HUES64 (cell line): ENCODE data around the gene CPZ.
"Not testable (repeated sequence)": the region's sequence is repeated elsewhere in the genome, so short reads cannot be mapped to it uniquely, and the experiment has no call there.

Source experiments
- H3K27ac ChIP-seq: 2 replicates; pipeline ENCODE4 v1.7.0; 2013; ENCODE audit warnings: low read depth, low read length, inconsistent platforms
- H3K27me3 ChIP-seq: 2 replicates; pipeline ENCODE4 v1.6.1; 2013; ENCODE audit warnings: mild to moderate bottlenecking, low read length; ENCODE audit not compliant: insufficient read depth
- H3K36me3 ChIP-seq: 2 replicates; pipeline ENCODE4 v1.6.1; 2013; ENCODE audit warnings: mild to moderate bottlenecking, low read length; ENCODE audit not compliant: insufficient read depth
- H3K4me1 ChIP-seq: 2 replicates; pipeline ENCODE4 v1.6.1; 2013; ENCODE audit warnings: mild to moderate bottlenecking, low read length, moderate library complexity; ENCODE audit not compliant: insufficient read depth
- H3K4me3 ChIP-seq: 2 replicates; pipeline ENCODE4 v1.5.1; 2013; ENCODE audit warnings: mild to moderate bottlenecking, low read length, moderate library complexity
- H3K9ac ChIP-seq: 2 replicates; pipeline ENCODE4 v1.6.1; 2013; ENCODE audit warnings: mild to moderate bottlenecking, low read depth, low read length
- H3K9me3 ChIP-seq: 2 replicates; pipeline ENCODE4 v1.6.1; 2013; ENCODE audit warnings: low read depth, low read length; ENCODE audit not compliant: insufficient read depth
- WGBS: fragments of 150-250, 120-280 bp; methylation state at CpG from one replicate; pipeline ENCODE4 v1.1.7; 2013; ENCODE audit warnings: missing lambda C conversion rate; 5-methylcytosine and 5-hydroxymethylcytosine counted together

The CPZ gene

DNA sequence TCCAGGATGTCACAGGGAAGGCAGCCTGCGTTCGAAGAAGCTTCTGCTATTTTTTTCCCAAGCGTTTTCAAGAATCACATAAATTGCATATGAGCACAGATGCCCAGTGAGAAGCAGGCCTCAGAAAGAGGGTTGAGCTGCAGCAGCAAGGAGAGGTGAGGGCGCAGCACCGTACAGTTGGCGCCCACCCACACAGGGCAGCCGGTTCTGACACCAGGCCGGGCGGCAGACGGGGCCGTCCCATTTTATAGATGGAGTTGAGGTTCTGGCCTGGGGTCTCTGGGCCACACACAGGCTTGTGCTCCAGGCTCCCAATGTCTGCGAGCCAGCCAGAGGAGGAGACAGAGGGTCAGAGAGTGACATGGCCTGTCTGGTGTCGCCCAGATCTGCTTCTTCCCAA is 22.8 kb downstream of the CPZ start:
- H3K9me3 ChIP-seq: no peaks in the 10 kb centered on the region
- H3K4me3 ChIP-seq: no peak overlapping the region
- peaks cover 6% of the 10 kb centered on the region for H3K36me3 ChIP-seq
- WGBS: 90% methylated on average over 13 of the region's 13 CpGs
- H3K27me3 ChIP-seq: no peaks in the 10 kb centered on the region
- H3K4me1 ChIP-seq: no peaks in the 10 kb centered on the region
- H3K9ac ChIP-seq: no peak overlapping the region
- H3K27ac ChIP-seq: no peak overlapping the region

DNA sequence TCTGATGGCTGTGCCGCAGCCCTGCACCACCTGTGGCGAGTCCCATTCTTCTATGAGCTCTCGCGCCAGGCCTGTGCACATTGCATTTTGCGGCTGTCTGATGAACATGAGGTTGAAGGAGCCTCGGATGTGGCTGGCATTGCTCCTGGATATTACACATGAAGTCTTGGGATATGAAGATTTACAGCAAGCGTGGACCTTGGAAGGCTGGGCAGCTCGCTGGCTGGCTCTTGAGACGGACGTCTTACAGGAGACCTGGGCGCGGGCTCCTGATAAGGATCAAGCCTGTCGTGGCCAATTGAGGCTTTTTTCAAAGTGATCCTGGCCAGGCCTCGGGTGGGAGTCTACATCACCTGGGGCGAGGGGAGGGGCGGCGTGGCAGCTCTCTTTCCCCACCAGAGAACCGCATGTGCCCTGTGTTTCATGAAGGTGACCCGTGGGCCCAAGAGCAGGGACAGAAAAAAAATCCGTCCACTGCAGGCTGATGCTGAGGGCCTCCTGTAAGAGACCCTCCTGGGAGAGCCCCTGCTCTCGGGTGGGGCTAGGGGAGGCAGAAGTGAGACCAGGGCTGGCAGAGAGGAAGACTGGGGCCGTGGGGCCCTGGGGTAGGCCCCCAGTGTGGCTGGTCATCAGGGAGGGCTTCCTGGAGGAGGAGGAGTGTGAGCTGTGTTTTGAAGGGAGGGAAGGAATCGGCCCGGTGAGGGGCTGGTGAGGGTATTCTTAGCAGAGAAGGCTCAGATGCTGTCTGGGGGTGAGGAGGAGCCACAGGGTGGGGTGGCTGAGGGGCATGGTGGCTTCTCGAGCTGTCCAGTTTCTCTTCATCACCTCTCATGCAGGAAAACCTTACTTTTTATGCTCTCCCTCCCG is 23.6 kb downstream of the CPZ start:
- no peak overlapping the region for H3K27ac ChIP-seq
- H3K36me3 ChIP-seq: peaks cover 6% of the 10 kb centered on the region
- no peaks in the 10 kb centered on the region for H3K27me3 ChIP-seq
- no peak overlapping the region for H3K4me3 ChIP-seq
- no peaks in the 10 kb centered on the region for H3K4me1 ChIP-seq
- 89% methylated on average over 26 of the region's 26 CpGs for WGBS
- H3K9ac ChIP-seq: no peak overlapping the region
- no peaks in the 10 kb centered on the region for H3K9me3 ChIP-seq

DNA sequence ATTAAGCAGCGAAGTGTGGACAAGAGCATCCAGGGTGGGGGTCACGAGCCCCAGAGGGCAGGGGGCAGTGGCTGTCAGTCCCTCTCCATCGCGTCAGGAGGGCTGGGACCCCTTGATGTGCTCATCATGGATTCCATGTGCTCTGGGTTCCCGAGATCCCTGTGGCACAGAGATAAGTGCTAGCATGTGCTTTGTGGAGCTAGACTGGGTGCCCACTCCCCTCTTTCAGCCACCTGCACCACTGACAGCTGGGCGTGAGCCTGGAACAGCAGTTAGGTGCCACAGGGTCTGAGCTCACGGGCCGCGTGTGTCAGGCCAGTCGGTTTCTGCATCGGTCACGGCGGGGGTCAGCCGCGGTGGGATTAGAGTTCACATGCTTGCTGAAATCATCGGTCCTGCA is 24.3 kb downstream of the CPZ start:
- H3K27me3 ChIP-seq: no peaks in the 10 kb centered on the region
- no peaks in the 10 kb centered on the region for H3K9me3 ChIP-seq
- H3K4me1 ChIP-seq: no peaks in the 10 kb centered on the region
- 91% methylated on average over 16 of the region's 16 CpGs for WGBS
- H3K4me3 ChIP-seq: no peak overlapping the region
- no peak overlapping the region for H3K9ac ChIP-seq
- no peak overlapping the region for H3K27ac ChIP-seq
- peaks cover 6% of the 10 kb centered on the region for H3K36me3 ChIP-seq

DNA sequence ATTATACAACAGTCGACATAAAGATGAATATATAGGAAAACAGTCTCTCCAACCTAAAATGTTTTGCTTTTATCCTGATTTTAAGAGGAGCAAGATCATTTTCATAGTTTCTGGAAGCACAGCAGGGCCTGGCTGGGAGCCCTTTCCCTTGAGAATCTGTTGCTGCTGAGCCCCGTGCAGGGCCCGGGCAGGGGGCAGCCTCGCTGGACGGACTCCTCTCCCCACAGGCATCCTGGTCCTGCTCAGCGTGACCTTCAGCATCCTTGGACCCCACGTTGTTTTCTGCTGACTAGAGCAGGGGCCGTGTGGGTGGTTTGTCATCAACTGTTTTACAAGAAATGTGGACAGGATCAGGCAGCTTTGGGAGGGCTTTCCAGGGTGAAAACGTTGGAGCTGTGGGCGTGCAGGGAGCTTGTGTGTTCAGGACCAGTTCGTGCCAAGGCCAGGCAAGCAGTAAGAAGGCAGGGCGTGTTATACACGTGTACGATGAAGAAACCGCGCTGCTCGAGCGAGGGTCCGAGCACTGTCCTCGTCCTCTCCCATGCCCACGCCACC is 25.0 kb downstream of the CPZ start:
- Histone ChIP-seq H3K9ac (no peak overlapping the region), H3K9me3 (no peaks in the 10 kb centered on the region), H3K4me1 (no peaks in the 10 kb centered on the region), H3K36me3 (peaks cover 6% of the 10 kb centered on the region; the same call in 1 of the 2 replicates), H3K27ac (no peak overlapping the region), H3K27me3 (no peaks in the 10 kb centered on the region), H3K4me3 (no peak overlapping the region)
- 91% methylated on average over 21 of the region's 21 CpGs for WGBS

DNA sequence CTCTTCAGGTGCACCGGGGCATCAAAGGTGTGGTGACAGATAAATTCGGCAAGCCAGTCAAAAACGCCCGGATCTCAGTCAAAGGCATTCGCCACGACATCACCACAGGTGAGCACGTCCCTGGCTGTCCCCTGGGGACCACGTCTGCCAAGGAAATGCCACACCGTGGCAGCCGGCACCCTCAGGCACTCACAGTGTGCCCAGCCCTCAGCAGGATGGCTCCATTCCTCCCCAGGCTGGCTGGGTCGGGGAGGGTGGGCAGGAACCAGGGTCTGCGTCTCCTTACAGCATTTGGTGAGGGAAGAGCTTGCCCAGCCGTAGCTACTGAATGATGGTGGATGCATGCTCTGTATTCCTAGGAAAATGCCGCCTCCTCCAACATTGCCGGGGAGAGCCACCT is 25.9 kb downstream of the CPZ start:
- no peaks in the 10 kb centered on the region for H3K9me3 ChIP-seq
- no peaks in the 10 kb centered on the region for H3K27me3 ChIP-seq
- no peak overlapping the region for H3K9ac ChIP-seq
- WGBS: 92% methylated on average over 15 of the region's 15 CpGs
- H3K4me3 ChIP-seq: no peak overlapping the region
- H3K27ac ChIP-seq: no peak overlapping the region
- H3K4me1 ChIP-seq: no peaks in the 10 kb centered on the region
- peaks cover 6% of the 10 kb centered on the region; the same call in 1 of the 2 replicates for H3K36me3 ChIP-seq

DNA sequence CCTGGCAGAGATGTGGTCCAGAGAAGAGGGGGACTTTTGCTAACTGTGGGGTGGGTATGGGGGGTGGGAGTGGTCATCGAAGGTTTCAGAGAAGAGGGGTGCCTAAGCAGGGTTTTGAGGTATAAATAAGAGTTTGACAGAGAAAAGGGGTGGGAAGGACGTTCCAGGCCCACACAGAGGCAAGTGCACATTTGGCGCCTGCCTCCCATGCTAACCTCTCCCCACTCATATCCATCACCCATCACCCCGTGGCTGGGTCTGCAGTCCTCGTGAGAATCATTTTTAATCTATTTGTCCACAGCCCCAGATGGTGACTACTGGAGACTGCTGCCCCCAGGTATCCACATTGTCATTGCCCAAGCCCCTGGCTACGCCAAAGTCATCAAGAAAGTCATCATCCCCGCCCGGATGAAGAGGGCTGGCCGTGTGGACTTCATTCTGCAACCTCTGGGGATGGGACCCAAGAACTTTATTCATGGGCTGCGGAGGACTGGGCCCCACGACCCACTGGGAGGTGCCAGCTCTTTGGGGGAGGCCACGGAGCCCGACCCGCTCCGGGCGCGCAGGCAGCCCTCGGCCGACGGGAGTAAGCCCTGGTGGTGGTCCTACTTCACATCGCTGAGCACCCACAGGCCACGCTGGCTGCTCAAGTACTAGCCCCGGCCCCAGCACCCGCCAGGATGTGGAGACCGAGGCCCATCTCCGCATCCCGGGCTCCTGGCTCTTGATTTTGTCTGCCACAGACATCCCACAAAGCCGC is 26.6 kb downstream of the CPZ start:
- Histone ChIP-seq H3K27me3 (no peaks in the 10 kb centered on the region), H3K36me3 (peaks cover 6% of the 10 kb centered on the region; the same call in 1 of the 2 replicates), H3K4me3 (no peak overlapping the region), H3K9ac (no peak overlapping the region), H3K27ac (no peak overlapping the region), H3K9me3 (no peaks in the 10 kb centered on the region), H3K4me1 (no peaks in the 10 kb centered on the region)
- 91% methylated on average over 28 of the region's 28 CpGs for WGBS

DNA sequence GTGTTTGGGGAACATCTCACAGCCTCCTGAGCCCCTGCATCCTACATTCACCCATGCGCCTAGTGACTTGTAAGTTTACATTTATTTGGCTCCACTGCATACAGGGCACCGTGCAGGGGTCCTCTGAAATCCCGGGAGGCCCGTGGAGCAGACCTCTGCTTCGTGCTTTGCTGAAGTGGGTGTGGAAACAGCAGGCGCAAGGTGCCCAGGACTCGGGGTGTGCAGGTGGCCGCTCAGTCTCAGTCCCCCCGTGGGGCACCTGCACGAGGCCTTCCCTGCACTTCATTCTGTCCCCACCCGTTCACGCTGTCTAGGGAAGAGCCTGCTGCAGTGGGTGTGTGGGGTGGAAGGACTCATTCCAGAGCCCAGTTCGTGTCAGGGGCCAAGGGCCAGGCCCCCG is 28.6 kb downstream of the CPZ start:
- H3K4me3 ChIP-seq, H3K36me3 ChIP-seq, H3K9me3 ChIP-seq, H3K27me3 ChIP-seq, H3K9ac ChIP-seq, H3K4me1 ChIP-seq, H3K27ac ChIP-seq: not testable (repeated sequence)
- WGBS: 93% methylated on average over 7 of the region's 14 CpGs

DNA sequence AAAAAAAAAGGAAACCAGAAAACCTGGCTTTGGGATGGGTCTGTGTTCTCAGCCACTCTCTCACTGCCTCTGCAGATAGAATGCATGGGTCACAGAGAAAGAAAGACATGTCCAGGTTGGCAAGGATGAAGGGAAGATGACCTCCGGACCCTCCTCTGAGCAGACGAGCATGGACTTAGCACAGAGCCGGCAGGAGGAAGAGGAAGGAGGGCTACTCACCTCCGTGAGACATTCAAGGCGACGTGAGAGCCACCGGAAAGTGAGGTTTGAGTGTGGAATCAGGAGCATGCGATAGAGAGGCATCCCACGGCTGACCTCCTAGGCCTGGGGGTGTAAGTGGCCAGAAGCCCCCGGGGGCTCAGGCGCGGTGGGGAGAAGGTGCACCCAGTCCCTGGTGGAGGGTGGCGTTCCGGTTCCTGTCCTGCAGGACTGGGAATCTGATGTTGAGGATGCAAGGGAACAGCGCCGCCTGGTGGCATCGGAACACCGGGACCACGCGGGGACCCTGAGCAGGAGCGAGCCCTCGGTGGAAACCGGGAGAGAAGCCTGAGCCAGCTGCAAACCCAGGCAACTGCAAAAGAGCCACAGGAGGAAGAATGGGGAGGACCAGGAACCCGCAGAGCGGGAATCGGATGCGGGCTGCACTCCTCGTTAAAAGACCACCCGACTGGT is 32.2 kb downstream of the CPZ start:
- not testable (repeated sequence) for H3K9ac ChIP-seq, H3K4me3 ChIP-seq

DNA sequence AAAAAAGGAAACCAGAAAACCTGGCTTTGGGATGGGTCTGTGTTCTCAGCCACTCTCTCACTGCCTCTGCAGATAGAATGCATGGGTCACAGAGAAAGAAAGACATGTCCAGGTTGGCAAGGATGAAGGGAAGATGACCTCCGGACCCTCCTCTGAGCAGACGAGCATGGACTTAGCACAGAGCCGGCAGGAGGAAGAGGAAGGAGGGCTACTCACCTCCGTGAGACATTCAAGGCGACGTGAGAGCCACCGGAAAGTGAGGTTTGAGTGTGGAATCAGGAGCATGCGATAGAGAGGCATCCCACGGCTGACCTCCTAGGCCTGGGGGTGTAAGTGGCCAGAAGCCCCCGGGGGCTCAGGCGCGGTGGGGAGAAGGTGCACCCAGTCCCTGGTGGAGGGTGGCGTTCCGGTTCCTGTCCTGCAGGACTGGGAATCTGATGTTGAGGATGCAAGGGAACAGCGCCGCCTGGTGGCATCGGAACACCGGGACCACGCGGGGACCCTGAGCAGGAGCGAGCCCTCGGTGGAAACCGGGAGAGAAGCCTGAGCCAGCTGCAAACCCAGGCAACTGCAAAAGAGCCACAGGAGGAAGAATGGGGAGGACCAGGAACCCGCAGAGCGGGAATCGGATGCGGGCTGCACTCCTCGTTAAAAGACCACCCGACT is 37.8 kb downstream of the CPZ start:
- not testable (repeated sequence) for H3K27ac ChIP-seq
- WGBS: no CpG with 5 or more reads among the region's 29 CpGs

More for the DNA sequence above, 32.2 kb downstream of the CPZ start:
- H3K36me3 ChIP-seq, H3K9me3 ChIP-seq, H3K27me3 ChIP-seq, H3K4me1 ChIP-seq, H3K27ac ChIP-seq: not testable (repeated sequence)
- WGBS: no CpG with 5 or more reads among the region's 29 CpGs

DNA sequence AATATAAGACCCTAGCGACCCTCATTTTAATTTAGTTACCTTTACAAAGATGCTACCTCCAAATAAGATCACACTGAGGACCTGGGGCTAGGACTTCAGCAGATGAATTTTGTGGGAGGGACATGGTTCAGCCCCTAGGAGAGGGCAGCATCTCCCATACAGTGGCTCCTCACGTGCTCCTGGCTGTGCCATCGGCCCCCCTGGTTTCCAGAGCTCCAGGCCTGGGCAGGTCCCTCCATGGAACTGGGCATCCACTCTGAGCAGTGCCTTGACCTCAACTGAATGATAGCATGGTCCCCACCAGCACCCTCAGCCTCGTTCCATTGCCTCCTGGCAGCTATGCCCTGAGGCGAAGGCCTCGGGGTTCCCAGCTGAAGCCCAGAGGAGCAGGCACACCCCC is 39.3 kb downstream of the CPZ start:
- WGBS: 100% methylated on average over 2 of the region's 6 CpGs
- H3K4me1 ChIP-seq, H3K9me3 ChIP-seq, H3K27me3 ChIP-seq, H3K4me3 ChIP-seq, H3K9ac ChIP-seq, H3K27ac ChIP-seq, H3K36me3 ChIP-seq: not testable (repeated sequence)

More for the DNA sequence above, 37.8 kb downstream of the CPZ start:
- not testable (repeated sequence) for H3K9ac ChIP-seq, H3K9me3 ChIP-seq, H3K4me1 ChIP-seq, H3K36me3 ChIP-seq, H3K4me3 ChIP-seq, H3K27me3 ChIP-seq
